Mammary epithelial cell (primary cell): ENCODE data around the gene BCO2.

Source experiments
- CTCF ChIP-seq, 2 donors: IDR thresholded peaks in 1 of 2; conservative IDR thresholded peaks in 1 of 2; 2 replicates each; pipeline ENCODE4 v1.5.1; 2011 to 2012; ENCODE audit warnings: inconsistent platforms in 2 of 2, low read length in 2 of 2, mild to moderate bottlenecking in 2 of 2, control low read depth in 1 of 2, low read depth in 1 of 2; ENCODE audit not compliant: insufficient read depth in 1 of 2; ENCODE audit errors: extremely low read depth in 1 of 2
- EZH2 ChIP-seq: IDR thresholded peaks from 2 replicates; pipeline ENCODE4 v1.6.1; 2012; ENCODE audit warnings: low read length, inconsistent platforms, borderline replicate concordance

DNA sequence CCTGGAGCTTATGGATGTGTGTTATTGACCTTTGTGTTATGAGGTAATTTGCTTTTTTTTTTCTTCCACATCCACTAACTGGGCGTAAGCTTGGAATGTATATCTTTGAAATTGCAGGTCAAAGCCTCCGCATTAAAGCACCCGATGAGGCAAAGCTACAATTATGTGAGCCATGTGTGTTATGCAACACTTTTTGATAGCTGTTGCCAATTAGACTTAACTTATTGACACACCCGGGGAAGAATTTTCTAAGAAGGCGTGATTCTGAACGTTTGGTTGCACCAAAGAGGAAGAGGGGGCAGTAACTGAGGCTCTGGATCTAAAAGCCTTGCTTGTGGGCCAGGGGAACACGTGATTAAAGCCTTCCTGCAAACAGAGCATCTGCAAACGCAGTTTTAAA lies 8.8 kb upstream of the BCO2 start:
- TF ChIP-seq EZH2 (no peak), CTCF (conservative IDR thresholded peaks at IDR 0.05 in 1 of 2, IDR thresholded peaks at IDR 0.05 in 1 of 2; ENCODE audit: extremely low read depth in 1 of 2, insufficient read depth in 1 of 2, low read depth in 1 of 2, low read length in 2 of 2) (no peak)
